HL-60 (cell line): ENCODE measurements around the gene MAP2.

Source experiments
- DNase-seq, 2 experiments: peaks; one replicate each; pipeline ENCODE4 v3.0.0-alpha.2; 2010 to 2020; ENCODE audit warnings: low read depth in 1 of 2, low spot score in 1 of 2
- H3K27ac ChIP-seq: fragments of 250-450 bp; sonication (Bioruptor Pico); replicated peaks from 2 replicates; pipeline ENCODE4 v1.5.1; 2020; ENCODE audit warnings: mild to moderate bottlenecking, moderate library complexity
- H3K27me3 ChIP-seq: fragments of 250-450 bp; sonication (Bioruptor Pico); 2 replicates; pipeline ENCODE4 v1.5.1; 2021; ENCODE audit warnings: mild to moderate bottlenecking, moderate library complexity; ENCODE audit not compliant: insufficient read depth, poor library complexity, severe bottlenecking
- H3K4me3 ChIP-seq: replicated peaks from 2 replicates; pipeline ENCODE4 v1.5.1; 2011; ENCODE audit warnings: mild to moderate bottlenecking, control low read depth, low read length; ENCODE audit not compliant: insufficient read depth
- CTCF ChIP-seq: IDR thresholded peaks from one replicate; pipeline ENCODE4 v1.5.1; 2011; ENCODE audit warnings: low read length, control low read depth, inconsistent platforms; ENCODE audit not compliant: insufficient read depth
- GABPA ChIP-seq: IDR thresholded peaks from 2 replicates; pipeline ENCODE4 v1.6.1; 2012; ENCODE audit warnings: low read depth
- POLR2AphosphoS5 ChIP-seq: IDR thresholded peaks from 2 replicates; pipeline ENCODE4 v1.6.1; 2012; ENCODE audit warnings: low read depth
- REST ChIP-seq: IDR thresholded peaks from 2 replicates; pipeline ENCODE4 v1.6.1; 2012; ENCODE audit warnings: low read depth; ENCODE audit not compliant: insufficient replicate concordance
- SPI1 ChIP-seq: IDR thresholded peaks from 2 replicates; pipeline ENCODE4 v1.6.1; 2012; ENCODE audit warnings: low read depth, mild to moderate bottlenecking, borderline replicate concordance

The MAP2 gene

GRCh38 chr2:209563453-209563852, 139.6 kb downstream of the MAP2 start:
- Histone ChIP-seq H3K27me3 (no peaks in the 10 kb centered on the region), H3K4me3 (no peak overlapping the region), H3K27ac (no peak overlapping the region)
- TF ChIP-seq CTCF = no peak
- no peak for TF ChIP-seq SPI1
- TF ChIP-seq POLR2AphosphoS5 = no peak
- DNase-seq = no peak

- Histone ChIP-seq H3K27ac (no peak overlapping the region), H3K4me3 (no peak overlapping the region), H3K27me3 (no peaks in the 10 kb centered on the region)
- TF ChIP-seq CTCF (no peak), SPI1 (no peak), POLR2AphosphoS5 (no peak), REST (no peak), GABPA (no peak)
- no peak for DNase-seq
Observed at GRCh38 chr2:209564816-209565215, 141.0 kb downstream of the MAP2 start.

GRCh38 chr2:209565896-209566582, 142.2 kb downstream of the MAP2 start:
- Histone ChIP-seq H3K4me3 (no peak overlapping the region), H3K27ac (no peak overlapping the region), H3K27me3 (no peaks in the 10 kb centered on the region)
- no peak for DNase-seq
- no peak for TF ChIP-seq SPI1
- no peak for TF ChIP-seq POLR2AphosphoS5
- no peak for TF ChIP-seq REST
- TF ChIP-seq CTCF = no peak
- no peak for TF ChIP-seq GABPA

- DNase-seq = no peak
- H3K27ac ChIP-seq = no peak overlapping the region
- H3K4me3 ChIP-seq = no peak overlapping the region
- no peak for TF ChIP-seq REST
- TF ChIP-seq GABPA = no peak
- no peak for TF ChIP-seq SPI1
- TF ChIP-seq POLR2AphosphoS5 = no peak
- no peak for TF ChIP-seq CTCF
- no peaks in the 10 kb centered on the region for H3K27me3 ChIP-seq
Observed at GRCh38 chr2:209570194-209570593, 146.3 kb downstream of the MAP2 start.
